ENCODE data around the gene C3orf20. TPM values are rescaled to one million over a fixed set of nuclear protein-coding genes. Genes with fewer than 3 reads are reported as not detected.

C3orf20 gene
- total RNA-seq, 1 experiment from 2014 or later: not detected

DNA sequence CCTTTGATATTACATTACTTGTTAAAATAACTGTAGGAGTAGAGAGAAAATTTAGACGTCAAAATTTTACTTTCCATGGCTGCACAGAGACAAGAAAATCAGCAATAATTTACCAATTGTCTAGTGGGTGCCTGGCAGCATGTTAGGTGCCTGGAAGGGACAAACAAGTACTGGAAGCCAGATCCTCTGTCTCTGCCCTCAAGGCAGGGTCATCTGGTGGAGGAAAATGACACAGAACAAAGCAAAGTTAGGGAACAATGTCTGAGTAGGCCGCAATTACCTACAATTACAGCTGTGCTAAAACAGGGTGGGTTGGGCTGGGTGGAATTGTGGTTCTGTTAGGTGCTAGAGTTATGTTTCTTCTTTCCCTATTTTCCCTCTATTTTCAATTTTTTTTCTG, 16.0 kb upstream of the C3orf20 start:
- H3K27ac ChIP-seq (ENCODE audit: low read length): no peak overlapping the region
- CTCF ChIA-PET: no interaction called here
- no peak overlapping the region for H3K9ac ChIP-seq (ENCODE audit: low read length)
- no peak overlapping the region for H3K4me2 ChIP-seq (ENCODE audit: low read length)
- TF ChIP-seq EZH2phosphoT487 (IDR thresholded peaks at IDR 0.05; ENCODE audit: borderline replicate concordance, low read length): no peak
- TF ChIP-seq, protein P1, sequence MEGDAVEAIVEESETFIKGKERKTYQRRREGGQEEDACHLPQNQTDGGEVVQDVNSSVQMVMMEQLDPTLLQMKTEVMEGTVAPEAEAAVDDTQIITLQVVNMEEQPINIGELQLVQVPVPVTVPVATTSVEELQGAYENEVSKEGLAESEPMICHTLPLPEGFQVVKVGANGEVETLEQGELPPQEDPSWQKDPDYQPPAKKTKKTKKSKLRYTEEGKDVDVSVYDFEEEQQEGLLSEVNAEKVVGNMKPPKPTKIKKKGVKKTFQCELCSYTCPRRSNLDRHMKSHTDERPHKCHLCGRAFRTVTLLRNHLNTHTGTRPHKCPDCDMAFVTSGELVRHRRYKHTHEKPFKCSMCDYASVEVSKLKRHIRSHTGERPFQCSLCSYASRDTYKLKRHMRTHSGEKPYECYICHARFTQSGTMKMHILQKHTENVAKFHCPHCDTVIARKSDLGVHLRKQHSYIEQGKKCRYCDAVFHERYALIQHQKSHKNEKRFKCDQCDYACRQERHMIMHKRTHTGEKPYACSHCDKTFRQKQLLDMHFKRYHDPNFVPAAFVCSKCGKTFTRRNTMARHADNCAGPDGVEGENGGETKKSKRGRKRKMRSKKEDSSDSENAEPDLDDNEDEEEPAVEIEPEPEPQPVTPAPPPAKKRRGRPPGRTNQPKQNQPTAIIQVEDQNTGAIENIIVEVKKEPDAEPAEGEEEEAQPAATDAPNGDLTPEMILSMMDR (conservative IDR thresholded peaks at IDR 0.05; ENCODE audit: low read depth, low read length): no peak
- no peak for TF ChIP-seq EZH2 (IDR thresholded peaks at IDR 0.05; ENCODE audit: low read length, unreplicated experiment)
- DNase-seq: no peak
- peaks cover 68% of the 10 kb centered on the region for H3K36me3 ChIP-seq (ENCODE audit: low read depth, low read length)
- H3K9me2 ChIP-seq (replicated peaks; ENCODE audit: low read length): no peaks in the 10 kb centered on the region
- POLR2A ChIA-PET (ENCODE audit: unreplicated experiment): no interaction called here
- no peaks in the 10 kb centered on the region for H4K20me1 ChIP-seq (ENCODE audit: low read length)
- intact Hi-C loops (cut with micrococcal nuclease): loop anchor here (10.0 kb wide), 1 partner anchor 154 kb away; no protein-coding TSS in a partner anchor
- peaks cover 3% of the 10 kb centered on the region for H3K79me2 ChIP-seq (ENCODE audit: low read length)
- 0 out of 2 replicates have a peak, but pooled peaks cover 3% of the 10 kb centered on the region for H3K4me1 ChIP-seq (ENCODE audit: insufficient read depth, low read length)
- BruUV-seq (replicated peaks): no TSS peak
- H3K9me3 ChIP-seq (ENCODE audit: low read length): no peaks in the 10 kb centered on the region
- no peaks in the 10 kb centered on the region for H3F3A ChIP-seq (ENCODE audit: low read length, unreplicated experiment)
- no peak for ATAC-seq
- H3K4me3 ChIP-seq (ENCODE audit: low read length): no peak overlapping the region
- no peak overlapping the region for H2AFZ ChIP-seq (ENCODE audit: low read length)
- H3K27me3 ChIP-seq (ENCODE audit: low read length): no peaks in the 10 kb centered on the region

DNA sequence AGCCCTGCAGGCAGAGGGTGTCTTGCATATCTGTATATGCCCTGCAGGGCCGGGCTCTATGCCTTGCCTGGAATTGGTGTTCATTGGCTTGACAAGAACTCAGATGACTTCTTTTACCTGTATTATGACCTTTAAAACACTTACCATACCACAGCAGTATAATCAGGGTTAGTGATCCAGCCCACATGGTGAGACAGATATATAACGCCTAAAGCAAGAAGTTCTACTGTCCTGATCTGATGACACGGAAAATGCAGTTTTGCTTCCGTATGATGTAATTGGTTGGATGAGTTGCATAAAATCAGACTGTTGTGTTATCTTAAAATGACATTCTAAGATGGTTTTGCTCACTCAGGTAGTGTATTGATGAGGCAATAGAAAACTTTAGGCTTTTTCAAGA, 14.0 kb upstream of the C3orf20 start:
- no peak overlapping the region for H3K4me3 ChIP-seq (ENCODE audit: low read length)
- H3K4me2 ChIP-seq (ENCODE audit: low read length): no peak overlapping the region
- ChIA-PET CTCF (no interaction called here), POLR2A (ENCODE audit: unreplicated experiment) (no interaction called here)
- H4K20me1 ChIP-seq (ENCODE audit: low read length): no peaks in the 10 kb centered on the region
- no peaks in the 10 kb centered on the region for H3K4me1 ChIP-seq (ENCODE audit: insufficient read depth, low read length)
- ATAC-seq (no peak), DNase-seq (no peak)
- H3K9me3 ChIP-seq (ENCODE audit: low read length): no peaks in the 10 kb centered on the region
- no peak overlapping the region for H2AFZ ChIP-seq (ENCODE audit: low read length)
- BruUV-seq (replicated peaks): no TSS peak
- no peaks in the 10 kb centered on the region for H3F3A ChIP-seq (ENCODE audit: low read length, unreplicated experiment)
- H3K9ac ChIP-seq (ENCODE audit: low read length): no peak overlapping the region
- H3K9me2 ChIP-seq (replicated peaks; ENCODE audit: low read length): no peaks in the 10 kb centered on the region
- no peaks in the 10 kb centered on the region for H3K79me2 ChIP-seq (ENCODE audit: low read length)
- intact Hi-C loops (cut with micrococcal nuclease): no loop called here
- H3K27me3 ChIP-seq (ENCODE audit: low read length): no peaks in the 10 kb centered on the region
- no peak overlapping the region for H3K27ac ChIP-seq (ENCODE audit: low read length)
- TF ChIP-seq, protein P1 (conservative IDR thresholded peaks at IDR 0.05; ENCODE audit: low read depth, low read length): no peak
- TF ChIP-seq EZH2 (IDR thresholded peaks at IDR 0.05; ENCODE audit: low read length, unreplicated experiment) (no peak), EZH2phosphoT487 (IDR thresholded peaks at IDR 0.05; ENCODE audit: borderline replicate concordance, low read length) (no peak)
- H3K36me3 ChIP-seq (ENCODE audit: low read depth, low read length): peaks cover 72% of the 10 kb centered on the region

DNA sequence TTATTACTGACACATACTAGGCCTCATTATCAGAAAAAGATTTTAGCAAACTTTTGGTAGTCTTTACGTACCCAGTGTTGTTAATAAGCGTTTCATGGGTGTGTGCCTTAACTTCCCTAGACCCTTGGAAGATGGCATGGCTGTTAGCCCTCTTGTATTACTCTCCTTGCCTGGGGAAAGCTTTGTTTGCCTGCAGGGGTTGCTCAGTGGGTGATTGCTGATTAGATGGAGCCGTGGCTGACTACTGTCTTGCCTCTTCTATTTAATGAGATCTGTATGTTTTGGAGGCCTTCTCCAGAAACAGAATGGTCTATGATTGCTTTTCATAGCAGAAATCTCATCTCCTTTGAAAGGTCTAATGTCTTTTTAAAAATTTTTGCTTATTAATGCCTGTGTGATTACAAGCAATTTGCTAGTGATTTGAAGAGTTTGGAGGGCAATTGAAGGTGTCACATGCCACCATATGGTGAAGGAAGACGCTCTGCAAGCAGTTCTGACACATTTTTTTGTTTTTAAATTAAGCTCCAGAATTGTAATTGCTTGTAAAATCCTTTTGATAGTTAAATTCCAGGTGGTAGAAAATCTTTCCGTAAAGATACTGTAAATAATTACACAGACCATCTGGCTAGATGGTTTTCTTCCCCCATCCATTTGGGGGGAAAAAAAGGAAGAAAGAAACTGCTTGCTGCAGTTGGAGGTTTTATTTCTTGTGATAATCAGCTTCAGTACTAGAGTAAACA, 11.4 kb upstream of the C3orf20 start:
- ChIA-PET POLR2A (ENCODE audit: unreplicated experiment) (no interaction called here), CTCF (no interaction called here)
- Histone ChIP-seq H3K9me2 (replicated peaks; ENCODE audit: low read length) (no peaks in the 10 kb centered on the region), H3K9ac (ENCODE audit: low read length) (no peak overlapping the region), H3K9me3 (ENCODE audit: low read length) (no peaks in the 10 kb centered on the region), H4K20me1 (ENCODE audit: low read length) (no peaks in the 10 kb centered on the region), H3K4me3 (ENCODE audit: low read length) (no peak overlapping the region), H3K4me2 (ENCODE audit: low read length) (no peak overlapping the region), H3K27ac (ENCODE audit: low read length) (no peak overlapping the region), H3K4me1 (ENCODE audit: insufficient read depth, low read length) (no peaks in the 10 kb centered on the region), H3K27me3 (ENCODE audit: low read length) (no peaks in the 10 kb centered on the region), H3K36me3 (ENCODE audit: low read depth, low read length) (peaks cover 70% of the 10 kb centered on the region), H2AFZ (ENCODE audit: low read length) (no peak overlapping the region), H3K79me2 (ENCODE audit: low read length) (no peaks in the 10 kb centered on the region), H3F3A (ENCODE audit: low read length, unreplicated experiment) (no peaks in the 10 kb centered on the region)
- intact Hi-C loops (cut with micrococcal nuclease): no loop called here
- ATAC-seq (no peak), DNase-seq (no peak)
- no TSS peak for BruUV-seq (replicated peaks)
- TF ChIP-seq, protein P1 (conservative IDR thresholded peaks at IDR 0.05; ENCODE audit: low read depth, low read length): no peak
- TF ChIP-seq EZH2phosphoT487 (IDR thresholded peaks at IDR 0.05; ENCODE audit: borderline replicate concordance, low read length) (no peak), EZH2 (IDR thresholded peaks at IDR 0.05; ENCODE audit: low read length, unreplicated experiment) (no peak)

Data from PC-3 (cell line).